HEK293 (cell line): ENCODE results near the gene LHX4.

Source experiments
- TCF7L2 ChIP-seq: IDR thresholded peaks from 2 replicates; pipeline ENCODE4 v1.6.1; 2011; ENCODE audit warnings: low read depth, mild to moderate bottlenecking, inconsistent platforms, low read length, moderate library complexity, borderline replicate concordance
- YY1 ChIP-seq: fragments of 450-650 bp; formaldehyde crosslinking; IDR thresholded peaks from 2 replicates; pipeline ENCODE4 v1.5.1; 2018; ENCODE audit warnings: missing biosample characterization, missing genetic modification characterization
- ZBTB21 ChIP-seq: fragments of 450-650 bp; formaldehyde crosslinking; IDR thresholded peaks from 2 replicates; pipeline ENCODE4 v1.5.1; 2017; ENCODE audit warnings: missing biosample characterization, missing genetic modification characterization
- ZNF624 ChIP-seq: fragments of 450-650 bp; formaldehyde crosslinking; IDR thresholded peaks from 2 replicates; pipeline ENCODE4 v1.5.1; 2017; ENCODE audit warnings: missing biosample characterization, missing genetic modification characterization
- TF ChIP-seq, protein P1 (sequence below): fragments of 450-650 bp; formaldehyde crosslinking; IDR thresholded peaks from 2 replicates; pipeline ENCODE4 v1.5.1; 2016; ENCODE audit warnings: missing biosample characterization, missing genetic modification characterization, borderline replicate concordance
- TF ChIP-seq, protein P2 (sequence below): fragments of 450-650 bp; formaldehyde crosslinking; IDR thresholded peaks from 2 replicates; pipeline ENCODE4 v1.5.1; 2016; ENCODE audit warnings: missing biosample characterization, missing genetic modification characterization

DNA sequence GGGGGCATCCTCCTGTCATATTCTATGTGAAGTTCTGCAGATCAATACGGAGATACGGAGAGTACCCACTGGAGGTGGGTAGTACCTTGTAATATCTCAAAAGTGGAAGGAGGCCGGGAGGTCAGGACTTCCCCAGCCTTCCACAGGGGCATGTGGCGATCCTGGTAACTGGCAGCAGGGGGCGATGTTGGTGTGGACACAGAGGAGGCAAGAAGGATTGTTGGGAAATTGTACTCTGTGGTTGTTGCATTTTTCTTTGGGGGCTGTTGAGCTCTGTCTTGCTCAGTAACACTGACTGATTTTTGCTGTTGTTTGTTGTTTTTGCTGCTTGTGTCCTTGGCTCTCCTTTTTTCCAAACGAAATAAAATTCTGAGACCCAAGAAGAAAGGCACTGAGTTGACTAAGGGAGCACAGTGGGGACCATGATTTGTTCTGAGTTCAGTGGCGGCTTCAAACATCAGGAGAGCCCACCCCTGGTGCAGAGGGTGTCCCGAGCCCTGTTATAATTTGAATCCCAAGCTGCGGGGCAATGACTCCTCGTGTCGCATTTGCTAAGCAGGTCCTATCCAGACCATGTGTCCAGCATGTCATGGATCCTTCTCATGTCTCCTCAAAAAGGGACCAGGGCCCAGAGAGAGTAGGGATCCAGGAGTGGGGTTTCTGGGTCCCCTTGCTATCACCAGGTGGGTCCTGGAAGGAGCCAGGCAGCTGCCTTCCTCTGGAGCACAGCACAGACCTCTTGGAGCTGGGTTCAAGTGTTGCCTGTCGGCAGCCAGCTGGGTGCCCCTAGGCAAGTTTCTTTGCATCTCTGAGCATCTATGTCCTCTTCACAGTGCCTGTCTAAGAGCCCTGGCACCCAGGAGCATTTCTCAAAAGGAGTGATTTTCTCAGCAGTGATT, 22.8 kb downstream of the LHX4 start:
- no peak for TF ChIP-seq ZNF624
- TF ChIP-seq YY1 (tag by site-specific recombination) = no peak
- TF ChIP-seq TCF7L2 = no peak
- TF ChIP-seq, protein P1, sequence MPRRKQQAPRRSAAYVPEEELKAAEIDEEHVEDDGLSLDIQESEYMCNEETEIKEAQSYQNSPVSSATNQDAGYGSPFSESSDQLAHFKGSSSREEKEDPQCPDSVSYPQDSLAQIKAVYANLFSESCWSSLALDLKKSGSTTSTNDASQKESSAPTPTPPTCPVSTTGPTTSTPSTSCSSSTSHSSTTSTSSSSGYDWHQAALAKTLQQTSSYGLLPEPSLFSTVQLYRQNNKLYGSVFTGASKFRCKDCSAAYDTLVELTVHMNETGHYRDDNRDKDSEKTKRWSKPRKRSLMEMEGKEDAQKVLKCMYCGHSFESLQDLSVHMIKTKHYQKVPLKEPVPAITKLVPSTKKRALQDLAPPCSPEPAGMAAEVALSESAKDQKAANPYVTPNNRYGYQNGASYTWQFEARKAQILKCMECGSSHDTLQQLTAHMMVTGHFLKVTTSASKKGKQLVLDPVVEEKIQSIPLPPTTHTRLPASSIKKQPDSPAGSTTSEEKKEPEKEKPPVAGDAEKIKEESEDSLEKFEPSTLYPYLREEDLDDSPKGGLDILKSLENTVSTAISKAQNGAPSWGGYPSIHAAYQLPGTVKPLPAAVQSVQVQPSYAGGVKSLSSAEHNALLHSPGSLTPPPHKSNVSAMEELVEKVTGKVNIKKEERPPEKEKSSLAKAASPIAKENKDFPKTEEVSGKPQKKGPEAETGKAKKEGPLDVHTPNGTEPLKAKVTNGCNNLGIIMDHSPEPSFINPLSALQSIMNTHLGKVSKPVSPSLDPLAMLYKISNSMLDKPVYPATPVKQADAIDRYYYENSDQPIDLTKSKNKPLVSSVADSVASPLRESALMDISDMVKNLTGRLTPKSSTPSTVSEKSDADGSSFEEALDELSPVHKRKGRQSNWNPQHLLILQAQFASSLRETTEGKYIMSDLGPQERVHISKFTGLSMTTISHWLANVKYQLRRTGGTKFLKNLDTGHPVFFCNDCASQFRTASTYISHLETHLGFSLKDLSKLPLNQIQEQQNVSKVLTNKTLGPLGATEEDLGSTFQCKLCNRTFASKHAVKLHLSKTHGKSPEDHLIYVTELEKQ (tag by site-specific recombination) = no peak
- TF ChIP-seq, protein P2, sequence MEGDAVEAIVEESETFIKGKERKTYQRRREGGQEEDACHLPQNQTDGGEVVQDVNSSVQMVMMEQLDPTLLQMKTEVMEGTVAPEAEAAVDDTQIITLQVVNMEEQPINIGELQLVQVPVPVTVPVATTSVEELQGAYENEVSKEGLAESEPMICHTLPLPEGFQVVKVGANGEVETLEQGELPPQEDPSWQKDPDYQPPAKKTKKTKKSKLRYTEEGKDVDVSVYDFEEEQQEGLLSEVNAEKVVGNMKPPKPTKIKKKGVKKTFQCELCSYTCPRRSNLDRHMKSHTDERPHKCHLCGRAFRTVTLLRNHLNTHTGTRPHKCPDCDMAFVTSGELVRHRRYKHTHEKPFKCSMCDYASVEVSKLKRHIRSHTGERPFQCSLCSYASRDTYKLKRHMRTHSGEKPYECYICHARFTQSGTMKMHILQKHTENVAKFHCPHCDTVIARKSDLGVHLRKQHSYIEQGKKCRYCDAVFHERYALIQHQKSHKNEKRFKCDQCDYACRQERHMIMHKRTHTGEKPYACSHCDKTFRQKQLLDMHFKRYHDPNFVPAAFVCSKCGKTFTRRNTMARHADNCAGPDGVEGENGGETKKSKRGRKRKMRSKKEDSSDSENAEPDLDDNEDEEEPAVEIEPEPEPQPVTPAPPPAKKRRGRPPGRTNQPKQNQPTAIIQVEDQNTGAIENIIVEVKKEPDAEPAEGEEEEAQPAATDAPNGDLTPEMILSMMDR (tag by site-specific recombination) = peak; percentile 82
- TF ChIP-seq ZBTB21 = no peak
